Thyroid gland (tissue), 4 donors: ENCODE data around the gene KAT14.

Experiments
- POLR2A ChIP-seq, 2 donors: fragments of 450-650 bp; IDR thresholded peaks; one replicate each; pipeline ENCODE4 v1.6.1; 2017; ENCODE audit warnings: antibody characterized with exemption in 2 of 2, mild to moderate bottlenecking in 2 of 2, moderate library complexity in 1 of 2
- TF ChIP-seq, protein P1 (sequence below), 6 experiments: fragments of 200-600 bp in 3 of 6; fragments of 450-650 bp in 3 of 6; sonication (generic) in 3 of 6; IDR thresholded peaks; one replicate each; pipeline ENCODE4 v1.5.1; 2016 to 2019; ENCODE audit warnings: antibody characterized with exemption in 6 of 6, mild to moderate bottlenecking in 2 of 6, inconsistent platforms in 1 of 6, moderate library complexity in 1 of 6

DNA sequence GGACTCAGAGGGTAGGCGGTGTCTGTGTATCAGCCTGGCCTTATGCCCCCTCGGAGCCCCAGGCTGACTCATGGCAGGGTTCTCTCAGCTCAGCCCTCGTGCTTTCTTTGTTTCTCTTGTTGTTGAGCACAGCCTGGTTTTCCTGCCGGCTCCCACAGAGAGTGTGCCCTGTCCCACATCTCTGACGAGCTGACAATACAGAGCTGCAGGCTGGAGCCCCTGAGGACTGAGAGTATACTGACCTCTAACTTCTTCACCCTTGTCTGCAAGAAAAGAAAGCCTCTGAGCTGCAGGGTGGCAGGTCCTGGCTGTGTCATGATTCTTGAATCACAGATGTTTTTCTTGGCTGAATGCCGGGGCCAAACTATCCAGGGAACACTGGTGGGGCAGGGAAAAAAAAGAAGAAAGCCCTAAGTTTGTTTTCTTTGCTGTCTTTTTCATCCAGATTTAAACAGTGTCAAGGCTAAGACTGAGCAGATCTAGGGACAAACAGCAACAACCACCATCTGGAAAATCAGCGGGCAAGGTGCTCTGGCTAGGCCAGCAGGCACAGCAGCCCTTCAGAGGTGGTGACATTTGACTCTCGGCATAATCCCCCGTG, 87.4 kb downstream of the KAT14 start:
- TF ChIP-seq POLR2A (IDR thresholded peaks at IDR 0.05): no peak
- TF ChIP-seq, protein P1, sequence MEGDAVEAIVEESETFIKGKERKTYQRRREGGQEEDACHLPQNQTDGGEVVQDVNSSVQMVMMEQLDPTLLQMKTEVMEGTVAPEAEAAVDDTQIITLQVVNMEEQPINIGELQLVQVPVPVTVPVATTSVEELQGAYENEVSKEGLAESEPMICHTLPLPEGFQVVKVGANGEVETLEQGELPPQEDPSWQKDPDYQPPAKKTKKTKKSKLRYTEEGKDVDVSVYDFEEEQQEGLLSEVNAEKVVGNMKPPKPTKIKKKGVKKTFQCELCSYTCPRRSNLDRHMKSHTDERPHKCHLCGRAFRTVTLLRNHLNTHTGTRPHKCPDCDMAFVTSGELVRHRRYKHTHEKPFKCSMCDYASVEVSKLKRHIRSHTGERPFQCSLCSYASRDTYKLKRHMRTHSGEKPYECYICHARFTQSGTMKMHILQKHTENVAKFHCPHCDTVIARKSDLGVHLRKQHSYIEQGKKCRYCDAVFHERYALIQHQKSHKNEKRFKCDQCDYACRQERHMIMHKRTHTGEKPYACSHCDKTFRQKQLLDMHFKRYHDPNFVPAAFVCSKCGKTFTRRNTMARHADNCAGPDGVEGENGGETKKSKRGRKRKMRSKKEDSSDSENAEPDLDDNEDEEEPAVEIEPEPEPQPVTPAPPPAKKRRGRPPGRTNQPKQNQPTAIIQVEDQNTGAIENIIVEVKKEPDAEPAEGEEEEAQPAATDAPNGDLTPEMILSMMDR (IDR thresholded peaks at IDR 0.05): no peak
